DND-41 (cell line): ENCODE data around the gene PDZRN3.

Source experiments
- ATAC-seq: fragments of 200-7000 bp; cut with Tn5 transposase; 3 replicates; pipeline ENCODE4 v1.9.1; 2021; ENCODE audit warnings: low read depth; ENCODE audit not compliant: insufficient read depth
- DNase-seq: peaks from one replicate; pipeline ENCODE4 v3.0.0-alpha.2; 2020
- H2AFZ ChIP-seq: 2 replicates; pipeline ENCODE4 v1.6.0; 2012; ENCODE audit warnings: low read depth, low read length
- H3K27ac ChIP-seq: 2 replicates; pipeline ENCODE4 v1.5.1; 2012; ENCODE audit warnings: low read length, inconsistent platforms
- H3K27me3 ChIP-seq: fragments of 200-600 bp; sonication (generic); 2 replicates; pipeline ENCODE4 v1.6.0; 2012; ENCODE audit warnings: low read length, mild to moderate bottlenecking, inconsistent platforms; ENCODE audit not compliant: insufficient read depth, poor library complexity
- H3K36me3 ChIP-seq: 2 replicates; pipeline ENCODE4 v1.5.1; 2012; ENCODE audit warnings: low read length, inconsistent platforms; ENCODE audit not compliant: insufficient read depth
- H3K4me1 ChIP-seq: 2 replicates; pipeline ENCODE4 v1.5.1; 2012; ENCODE audit warnings: mild to moderate bottlenecking, low read length; ENCODE audit not compliant: insufficient read depth
- H3K4me2 ChIP-seq: 2 replicates; pipeline ENCODE4 v1.6.0; 2012; ENCODE audit warnings: mild to moderate bottlenecking, moderate library complexity, low read length, inconsistent platforms; ENCODE audit not compliant: insufficient read depth
- H3K4me3 ChIP-seq, 2 experiments: fragments of 200-600 bp in 1 of 2; shearing (Covaris generic) in 1 of 2; 2 replicates each; pipeline ENCODE4 v1.5.1; 2012 to 2016; ENCODE audit warnings: inconsistent platforms in 2 of 2, low read length in 2 of 2, mild to moderate bottlenecking in 2 of 2, low read depth in 1 of 2, moderate library complexity in 1 of 2
- H3K79me2 ChIP-seq: 2 replicates; pipeline ENCODE4 v1.6.0; 2012; ENCODE audit warnings: low read length, inconsistent platforms; ENCODE audit not compliant: insufficient read depth
- H3K9ac ChIP-seq: 2 replicates; pipeline ENCODE4 v1.6.0; 2012; ENCODE audit warnings: low read depth, mild to moderate bottlenecking, inconsistent platforms, low read length, moderate library complexity
- H3K9me3 ChIP-seq: 2 replicates; pipeline ENCODE4 v1.5.1; 2012; ENCODE audit warnings: low read length, moderate library complexity, mild to moderate bottlenecking, inconsistent platforms; ENCODE audit not compliant: insufficient read depth, severe bottlenecking
- H4K20me1 ChIP-seq: 2 replicates; pipeline ENCODE4 v1.6.0; 2012; ENCODE audit warnings: low read length; ENCODE audit not compliant: insufficient read depth
- CTCF ChIP-seq: IDR thresholded peaks from 2 replicates; pipeline ENCODE4 v1.5.1; 2012; ENCODE audit warnings: borderline replicate concordance, low read length, moderate library complexity, mild to moderate bottlenecking; ENCODE audit not compliant: poor library complexity, severe bottlenecking; ENCODE audit errors: extremely low read depth
- EZH2 ChIP-seq: IDR thresholded peaks from 3 replicates; pipeline ENCODE4 v1.6.1; 2012; ENCODE audit warnings: borderline replicate concordance, low read depth, mild to moderate bottlenecking, moderate library complexity, low read length, inconsistent platforms; ENCODE audit not compliant: severe bottlenecking

PDZRN3 gene

DNA sequence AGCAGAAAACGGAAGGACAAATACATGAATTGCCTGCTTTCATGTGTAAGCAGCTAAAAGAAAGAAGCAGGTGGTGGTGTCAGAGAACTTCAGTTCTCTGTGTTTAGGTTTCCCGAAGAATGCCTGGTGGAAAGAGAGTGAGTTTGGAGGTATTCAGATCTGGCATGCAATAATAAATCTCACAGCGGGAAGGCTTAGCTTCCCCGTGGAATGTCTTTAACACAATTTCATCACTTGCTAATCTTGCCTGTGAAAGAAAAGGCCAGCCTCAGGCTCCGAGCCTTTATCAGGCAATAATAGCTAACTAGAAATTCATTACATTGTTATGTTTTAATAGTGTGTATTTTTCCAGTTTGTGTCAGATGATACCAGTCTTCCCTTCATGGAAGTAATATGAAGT is 220.3 kb downstream of the PDZRN3 start:
- H3K79me2 ChIP-seq, result no peaks in the 10 kb centered on the region
- H3K4me3 ChIP-seq, result no peak overlapping the region
- H3K27me3 ChIP-seq, result no peaks in the 10 kb centered on the region
- ATAC-seq (no peak), DNase-seq (no peak)
- no peaks in the 10 kb centered on the region for H3K9me3 ChIP-seq
- no peak overlapping the region for H2AFZ ChIP-seq
- H3K4me1 ChIP-seq, result no peaks in the 10 kb centered on the region
- no peaks in the 10 kb centered on the region for H4K20me1 ChIP-seq
- H3K36me3 ChIP-seq, result no peaks in the 10 kb centered on the region
- H3K4me2 ChIP-seq, result no peak overlapping the region
- TF ChIP-seq CTCF (no peak), EZH2 (no peak)
- H3K27ac ChIP-seq, result no peak overlapping the region
- H3K9ac ChIP-seq, result no peak overlapping the region

- TF ChIP-seq EZH2 (no peak), CTCF (no peak)
- no peak overlapping the region for H2AFZ ChIP-seq
Measured at GRCh38 chr3:73403444-73403843, 221.3 kb downstream of the PDZRN3 start.

DNA sequence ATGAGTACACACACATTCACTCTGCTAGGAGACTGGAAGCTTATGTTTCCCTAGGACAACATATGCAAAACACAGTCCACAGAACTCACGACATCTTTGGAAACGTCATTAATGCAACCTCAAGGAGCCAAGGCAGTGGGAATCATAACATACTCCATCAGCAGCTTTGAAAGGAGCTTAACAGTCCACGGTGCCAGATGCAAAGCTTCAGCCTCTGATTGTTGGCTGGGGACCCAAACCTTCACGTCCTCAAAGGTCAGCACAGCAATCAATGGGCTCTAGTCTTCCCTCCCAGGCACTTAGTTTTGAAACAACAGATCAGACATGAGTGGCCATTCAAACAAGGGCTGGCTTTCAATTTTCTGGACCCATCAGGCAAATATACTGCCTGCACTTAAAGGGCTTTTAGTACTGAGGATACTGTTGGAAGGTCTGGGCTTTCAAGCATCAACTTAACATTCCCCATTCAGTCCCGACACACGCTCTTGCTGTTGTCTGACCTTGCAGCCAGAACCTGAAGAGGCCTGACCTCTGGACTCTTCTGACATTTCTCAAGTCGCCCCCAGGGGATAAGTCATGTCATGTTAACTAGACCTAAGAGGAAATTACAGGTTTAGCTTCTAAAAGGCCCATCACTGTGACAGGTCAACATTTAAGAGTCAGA is 223.0 kb downstream of the PDZRN3 start:
- no peak overlapping the region for H3K9ac ChIP-seq
- no peak overlapping the region for H3K4me3 ChIP-seq

More at GRCh38 chr3:73403444-73403843, 221.3 kb downstream of the PDZRN3 start:
- Histone ChIP-seq H4K20me1 (no peaks in the 10 kb centered on the region), H3K79me2 (no peaks in the 10 kb centered on the region), H3K9ac (no peak overlapping the region), H3K27ac (no peak overlapping the region), H3K4me1 (no peaks in the 10 kb centered on the region), H3K36me3 (no peaks in the 10 kb centered on the region), H3K4me2 (no peak overlapping the region), H3K27me3 (no peaks in the 10 kb centered on the region), H3K4me3 (no peak overlapping the region), H3K9me3 (no peaks in the 10 kb centered on the region)
- DNase-seq (no peak), ATAC-seq (no peak)

More for the DNA sequence above, 223.0 kb downstream of the PDZRN3 start:
- H3K27me3 ChIP-seq, result no peaks in the 10 kb centered on the region
- no peaks in the 10 kb centered on the region for H3K36me3 ChIP-seq
- no peaks in the 10 kb centered on the region for H4K20me1 ChIP-seq
- H3K27ac ChIP-seq, result no peak overlapping the region
- DNase-seq, result no peak
- H3K9me3 ChIP-seq, result no peaks in the 10 kb centered on the region
- H3K4me2 ChIP-seq, result no peak overlapping the region
- H2AFZ ChIP-seq, result no peak overlapping the region
- no peak for TF ChIP-seq CTCF
- H3K79me2 ChIP-seq, result no peaks in the 10 kb centered on the region
- no peak for ATAC-seq
- no peaks in the 10 kb centered on the region for H3K4me1 ChIP-seq
